Neural progenitor cell (in vitro differentiated cells): ENCODE data around the gene NDUFB2.

Source experiments
- EZH2phosphoT487 ChIP-seq: fragments of 200-600 bp; sonication (generic); IDR thresholded peaks from 2 replicates; pipeline ENCODE4 v1.6.1; 2017; ENCODE audit warnings: antibody characterized with exemption
- TF ChIP-seq, protein P1 (sequence below): fragments of 200-600 bp; sonication (generic); IDR thresholded peaks from 2 replicates; pipeline ENCODE4 v1.5.1; 2017; ENCODE audit warnings: antibody characterized with exemption, mild to moderate bottlenecking

DNA sequence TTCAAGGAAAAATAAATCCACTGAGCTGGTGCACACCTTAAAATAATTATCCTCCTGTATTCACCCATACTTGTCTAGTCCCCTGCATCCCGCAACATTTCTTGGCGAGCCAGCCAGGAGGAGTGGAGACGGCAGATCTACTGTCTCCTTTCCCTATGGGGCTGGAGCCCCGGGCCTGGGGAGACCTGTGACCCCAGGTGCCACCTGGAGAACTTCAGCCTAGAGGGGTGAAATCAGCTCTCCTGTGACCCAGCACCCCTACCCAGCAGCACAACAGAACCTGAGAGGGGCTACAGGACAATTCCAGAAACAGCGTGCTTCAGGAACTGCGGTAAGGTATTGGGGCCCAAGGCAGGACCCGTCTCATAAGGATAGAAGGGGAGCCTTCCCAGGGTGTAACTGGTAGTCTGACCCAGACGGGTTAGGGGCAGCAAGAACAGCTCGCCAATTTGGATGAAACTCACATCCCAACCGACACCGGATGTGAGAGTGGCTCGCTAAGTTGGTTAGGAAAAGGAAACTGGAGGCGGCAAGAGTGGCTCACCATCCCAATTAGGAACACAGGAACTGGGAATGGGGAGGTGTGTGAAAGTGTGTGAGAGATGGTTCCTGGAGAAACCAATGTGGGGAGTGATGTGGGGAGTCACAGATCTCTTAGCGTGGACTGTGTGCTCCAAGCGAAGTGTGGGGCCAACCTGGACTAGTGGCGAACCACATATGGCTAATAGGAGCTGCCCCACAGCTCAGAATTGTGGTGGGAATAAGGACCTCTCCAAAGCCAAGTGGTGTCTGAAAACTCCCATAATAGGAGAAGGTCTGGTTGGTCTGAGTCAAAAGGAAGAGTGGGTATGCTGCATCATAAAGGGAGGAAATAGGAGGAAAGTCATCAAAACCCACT, 40.7 kb upstream of the NDUFB2 start:
- TF ChIP-seq, protein P1, sequence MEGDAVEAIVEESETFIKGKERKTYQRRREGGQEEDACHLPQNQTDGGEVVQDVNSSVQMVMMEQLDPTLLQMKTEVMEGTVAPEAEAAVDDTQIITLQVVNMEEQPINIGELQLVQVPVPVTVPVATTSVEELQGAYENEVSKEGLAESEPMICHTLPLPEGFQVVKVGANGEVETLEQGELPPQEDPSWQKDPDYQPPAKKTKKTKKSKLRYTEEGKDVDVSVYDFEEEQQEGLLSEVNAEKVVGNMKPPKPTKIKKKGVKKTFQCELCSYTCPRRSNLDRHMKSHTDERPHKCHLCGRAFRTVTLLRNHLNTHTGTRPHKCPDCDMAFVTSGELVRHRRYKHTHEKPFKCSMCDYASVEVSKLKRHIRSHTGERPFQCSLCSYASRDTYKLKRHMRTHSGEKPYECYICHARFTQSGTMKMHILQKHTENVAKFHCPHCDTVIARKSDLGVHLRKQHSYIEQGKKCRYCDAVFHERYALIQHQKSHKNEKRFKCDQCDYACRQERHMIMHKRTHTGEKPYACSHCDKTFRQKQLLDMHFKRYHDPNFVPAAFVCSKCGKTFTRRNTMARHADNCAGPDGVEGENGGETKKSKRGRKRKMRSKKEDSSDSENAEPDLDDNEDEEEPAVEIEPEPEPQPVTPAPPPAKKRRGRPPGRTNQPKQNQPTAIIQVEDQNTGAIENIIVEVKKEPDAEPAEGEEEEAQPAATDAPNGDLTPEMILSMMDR, result no peak
- TF ChIP-seq EZH2phosphoT487, result no peak
